ENCODE data around the gene C2orf49. TPM values are rescaled to one million over a fixed set of nuclear protein-coding genes. Genes with fewer than 3 reads are reported as not detected.

Gene C2orf49
- total RNA-seq, 1 experiment from 2014 or later = 17.2 TPM

DNA sequence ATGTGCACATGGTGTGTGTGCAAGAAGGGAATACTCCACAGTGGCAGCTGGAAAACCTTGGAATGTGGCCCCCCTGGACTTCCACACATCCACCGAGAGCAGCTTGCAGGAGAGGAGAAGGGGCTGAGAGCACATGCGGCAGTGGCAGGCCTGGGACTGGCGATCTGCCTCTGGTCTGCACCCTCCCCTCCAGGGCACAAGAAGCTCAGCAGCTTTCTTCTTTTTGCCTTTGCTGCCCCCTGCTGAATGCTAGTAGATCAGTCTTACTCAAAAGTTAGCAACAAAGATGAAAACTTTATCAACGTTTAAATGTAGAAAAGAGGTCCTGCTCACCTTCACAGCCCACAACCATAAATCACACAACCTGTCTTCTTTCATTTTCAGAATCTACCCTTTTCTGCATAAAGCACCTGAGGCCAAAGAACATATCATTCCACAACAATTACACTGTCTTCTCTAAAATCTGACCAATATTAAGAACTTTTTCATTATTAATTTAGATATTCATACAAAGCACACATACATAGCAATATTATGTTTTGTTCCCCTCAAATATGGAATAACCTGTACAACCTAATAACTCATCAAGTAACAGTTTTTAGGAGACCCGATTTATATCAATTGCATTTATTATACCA lies 42.4 kb upstream of the C2orf49 start:
- H3K27me3 ChIP-seq (ENCODE audit: insufficient read depth, low read length) = no peaks in the 10 kb centered on the region
- ATAC-seq (peak; percentile 95), DNase-seq (ENCODE audit: low read depth, low spot score) (peak; percentile 43)
- no peaks in the 10 kb centered on the region for H3K9me2 ChIP-seq (ENCODE audit: insufficient read depth)
- H3K36me3 ChIP-seq (ENCODE audit: control insufficient read depth in 1 of 2, insufficient read depth in 2 of 2, low read length in 2 of 2) = peaks cover 17 to 18% of the 10 kb centered on the region in 2 experiments; a peak in 2 of 4 replicates
- no peak overlapping the region for H3K27ac ChIP-seq (ENCODE audit: low read depth, low read length)
- CTCF ChIA-PET = interaction anchor here (0.5 to 2.1 kb wide), 9 partner anchors 11 to 436 kb away, joined by 3 to 8 read pairs (median 4); no protein-coding TSS in a partner anchor
- H3K4me3 ChIP-seq (replicated peaks in 1 of 2; ENCODE audit: low read depth in 1 of 2, low read length in 2 of 2) = no peak overlapping the region
- RAD21 ChIA-PET (ENCODE audit: low non-redundant PET in 1 of 2, low total read pairs in 2 of 2, uncharacterized antibody in 2 of 2, unreplicated experiment in 2 of 2) = no interaction called here
- H3K4me1 ChIP-seq (ENCODE audit: control insufficient read depth in 1 of 2, insufficient read depth in 2 of 2, low read length in 2 of 2) = no peaks in the 10 kb centered on the region
- BruUV-seq (replicated peaks) = no TSS peak
- no peak overlapping the region for H3K9ac ChIP-seq (ENCODE audit: low read length)
- H3K79me2 ChIP-seq (ENCODE audit: insufficient read depth, low read length) = peaks cover 6% of the 10 kb centered on the region; the same call in 1 of the 2 replicates
- H3K4me2 ChIP-seq (ENCODE audit: low read length) = no peak overlapping the region
- TF ChIP-seq SP1 (IDR thresholded peaks at IDR 0.05; ENCODE audit: low read depth) = no peak
- TF ChIP-seq REST (IDR thresholded peaks at IDR 0.05; ENCODE audit: low read depth) = no peak
- TF ChIP-seq EZH2 (IDR thresholded peaks at IDR 0.05) = no peak
- TF ChIP-seq CBX3 (IDR thresholded peaks at IDR 0.05; ENCODE audit: low read depth) = no peak
- no peak for TF ChIP-seq ZNF274 (IDR thresholded peaks at IDR 0.05; ENCODE audit: low read depth, low read length)
- peak; percentile 55 for TF ChIP-seq RAD21 (IDR thresholded peaks at IDR 0.05; ENCODE audit: low read depth)
- no peak for TF ChIP-seq YY1 (IDR thresholded peaks at IDR 0.05; ENCODE audit: extremely low read depth, insufficient replicate concordance, low read depth, low read length)
- TF ChIP-seq CEBPB (IDR thresholded peaks at IDR 0.05; ENCODE audit: low read depth) = no peak
- TF ChIP-seq ZBTB33 (IDR thresholded peaks at IDR 0.05; ENCODE audit: extremely low read depth, insufficient replicate concordance, low read length) = no peak
- TF ChIP-seq EZH2phosphoT487 (IDR thresholded peaks at IDR 0.05; ENCODE audit: borderline replicate concordance) = no peak
- no peak for TF ChIP-seq POLR2AphosphoS5 (IDR thresholded peaks at IDR 0.05; ENCODE audit: low read depth, low read length)
- TF ChIP-seq, protein P1, sequence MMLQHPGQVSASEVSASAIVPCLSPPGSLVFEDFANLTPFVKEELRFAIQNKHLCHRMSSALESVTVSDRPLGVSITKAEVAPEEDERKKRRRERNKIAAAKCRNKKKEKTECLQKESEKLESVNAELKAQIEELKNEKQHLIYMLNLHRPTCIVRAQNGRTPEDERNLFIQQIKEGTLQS (IDR thresholded peaks at IDR 0.05) = no peak
- TF ChIP-seq MAX (IDR thresholded peaks at IDR 0.05) = no peak
- TF ChIP-seq CTCF (IDR thresholded peaks at IDR 0.05 in 2 of 3, conservative IDR thresholded peaks at IDR 0.05 in 1 of 3; ENCODE audit: borderline replicate concordance in 1 of 3, insufficient read depth in 1 of 3, low read depth in 2 of 3, low read length in 2 of 3) = peak; percentile 22 to 64 (median 64); a peak in 4 of 6 replicates
- no peak for TF ChIP-seq EGR1 (IDR thresholded peaks at IDR 0.05; ENCODE audit: low read depth)
- no peak for TF ChIP-seq FOSL1 (IDR thresholded peaks at IDR 0.05; ENCODE audit: low read depth)
- POLR2A ChIA-PET = no interaction called here
- H2AFZ ChIP-seq (ENCODE audit: low read depth, low read length, poor library complexity, severe bottlenecking) = no peak overlapping the region
- no peaks in the 10 kb centered on the region for H3K9me3 ChIP-seq (ENCODE audit: control insufficient read depth in 1 of 2, insufficient read depth in 1 of 2, low read depth in 1 of 2, low read length in 2 of 2)
- H4K20me1 ChIP-seq (ENCODE audit: insufficient read depth) = no peaks in the 10 kb centered on the region
- intact Hi-C loops (cut with micrococcal nuclease) = loop anchor here (1.0 kb wide), 1 partner anchor 181 kb away; no protein-coding TSS in a partner anchor
